Medulla oblongata (tissue), 1 donor: ENCODE results near the gene NPB.
A peak's percentile ranks its signal among the peaks of the same experiment; 100 is the strongest.
"Not testable (repeated sequence)": the region's sequence is repeated elsewhere in the genome, so short reads cannot be mapped to it uniquely, and the experiment has no call there.

Experiments
- DNase-seq: peaks from one replicate; pipeline ENCODE4 v3.0.0-alpha.2; 2015; ENCODE audit errors: extremely low spot score

The NPB gene

GRCh38 chr17:81911969-81912368, 9.9 kb downstream of the NPB start:
- DNase-seq: no peak

- DNase-seq: no peak
These were observed 10.6 kb downstream of the NPB start for GRCh38 chr17:81912441-81913309.

GRCh38 chr17:81913394-81914102, 11.5 kb downstream of the NPB start:
- DNase-seq: no peak

- DNase-seq: no peak
These were observed 12.2 kb downstream of the NPB start for GRCh38 chr17:81914103-81914850.

- no peak for DNase-seq
These were observed 13.3 kb downstream of the NPB start for GRCh38 chr17:81915331-81915730.

GRCh38 chr17:81916234-81917001, 14.4 kb downstream of the NPB start:
- DNase-seq: no peak

- DNase-seq: peak; percentile 84
These were observed 15.7 kb downstream of the NPB start, which contains the start of gene SIRT7 for GRCh38 chr17:81917565-81918332. SIRT7 (minus strand) TSS chr17:81918176; CDS start chr17:81918131, 45 bp downstream.

- not testable (repeated sequence) for DNase-seq
These were observed 16.3 kb downstream of the NPB start for GRCh38 chr17:81918333-81918669.

GRCh38 chr17:81918832-81919545, 17.0 kb downstream of the NPB start:
- no peak for DNase-seq

- DNase-seq: no peak
These were observed 18.8 kb downstream of the NPB start for GRCh38 chr17:81920612-81921536.

GRCh38 chr17:81921537-81921862, 19.5 kb downstream of the NPB start:
- no peak for DNase-seq

- DNase-seq: no peak
These were observed 20.0 kb downstream of the NPB start for GRCh38 chr17:81921996-81922565.

GRCh38 chr17:81922566-81923301, 20.7 kb downstream of the NPB start:
- DNase-seq: no peak

- peak; percentile 76 for DNase-seq
These were observed 21.5 kb downstream of the NPB start for GRCh38 chr17:81923302-81924260.

GRCh38 chr17:81924557-81925532, 22.8 kb downstream of the NPB start:
- DNase-seq: no peak
